GM13977 (cell line): Measurements from ENCODE around the gene TMEM117.

Experiments used
- DNase-seq: peaks from one replicate; pipeline ENCODE4 v3.0.0; 2012; ENCODE audit warnings: low spot score
- in situ Hi-C: fragments of 300-500 bp; cut with MboI; formaldehyde crosslinking; loops from one replicate; pipeline ENCODE4 v1.12.0; 2022; ENCODE audit warnings: low sequenced_read_pairs, low pct_unique_long_range_greater_than_20kb, mixed read lengths, inconsistent platforms; ENCODE audit not compliant: unreplicated experiment
- TF ChIP-seq, protein P1 (sequence below): IDR thresholded peaks from 2 replicates; pipeline ENCODE4 v1.5.1; 2012; ENCODE audit warnings: mild to moderate bottlenecking, control low read depth; ENCODE audit not compliant: insufficient read depth; ENCODE audit errors: extremely low read depth, missing control alignments

TMEM117 gene

GRCh38 chr12:43805860-43806736 lies 29.8 kb upstream of the TMEM117 start, which contains the start of gene TWF1:
TWF1 (minus strand) TSS chr12:43806317; CDS start chr12:43806245, 72 bp downstream.
- in situ Hi-C loops: no loop called here
- peak; percentile 92 for DNase-seq
- TF ChIP-seq, protein P1, sequence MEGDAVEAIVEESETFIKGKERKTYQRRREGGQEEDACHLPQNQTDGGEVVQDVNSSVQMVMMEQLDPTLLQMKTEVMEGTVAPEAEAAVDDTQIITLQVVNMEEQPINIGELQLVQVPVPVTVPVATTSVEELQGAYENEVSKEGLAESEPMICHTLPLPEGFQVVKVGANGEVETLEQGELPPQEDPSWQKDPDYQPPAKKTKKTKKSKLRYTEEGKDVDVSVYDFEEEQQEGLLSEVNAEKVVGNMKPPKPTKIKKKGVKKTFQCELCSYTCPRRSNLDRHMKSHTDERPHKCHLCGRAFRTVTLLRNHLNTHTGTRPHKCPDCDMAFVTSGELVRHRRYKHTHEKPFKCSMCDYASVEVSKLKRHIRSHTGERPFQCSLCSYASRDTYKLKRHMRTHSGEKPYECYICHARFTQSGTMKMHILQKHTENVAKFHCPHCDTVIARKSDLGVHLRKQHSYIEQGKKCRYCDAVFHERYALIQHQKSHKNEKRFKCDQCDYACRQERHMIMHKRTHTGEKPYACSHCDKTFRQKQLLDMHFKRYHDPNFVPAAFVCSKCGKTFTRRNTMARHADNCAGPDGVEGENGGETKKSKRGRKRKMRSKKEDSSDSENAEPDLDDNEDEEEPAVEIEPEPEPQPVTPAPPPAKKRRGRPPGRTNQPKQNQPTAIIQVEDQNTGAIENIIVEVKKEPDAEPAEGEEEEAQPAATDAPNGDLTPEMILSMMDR: no peak

DNA sequence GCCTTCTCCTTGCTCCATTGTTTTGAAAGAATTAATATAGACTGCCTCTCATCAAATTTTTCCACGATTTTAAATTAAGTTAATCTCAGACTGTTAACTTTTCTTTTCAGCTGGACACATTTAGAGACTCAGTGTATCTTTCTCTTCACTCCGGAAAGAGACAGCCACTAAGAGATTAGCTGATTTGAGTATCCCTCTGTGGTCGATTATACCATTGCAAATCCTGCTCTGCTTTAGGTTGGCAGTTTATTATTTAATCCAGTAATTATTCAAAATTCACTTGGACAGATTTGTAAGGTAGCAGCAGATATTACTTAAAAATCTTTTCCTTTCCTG lies 29.2 kb upstream of the TMEM117 start:
- in situ Hi-C loops: no loop called here
- TF ChIP-seq, protein P1: no peak
- no peak for DNase-seq

- DNase-seq: no peak
- in situ Hi-C loops: no loop called here
- TF ChIP-seq, protein P1: no peak
These were observed 28.5 kb upstream of the TMEM117 start for GRCh38 chr12:43807386-43807785.

GRCh38 chr12:43812057-43812456 lies 23.8 kb upstream of the TMEM117 start:
- DNase-seq: no peak
- in situ Hi-C loops: no loop called here
- TF ChIP-seq, protein P1: no peak

DNA sequence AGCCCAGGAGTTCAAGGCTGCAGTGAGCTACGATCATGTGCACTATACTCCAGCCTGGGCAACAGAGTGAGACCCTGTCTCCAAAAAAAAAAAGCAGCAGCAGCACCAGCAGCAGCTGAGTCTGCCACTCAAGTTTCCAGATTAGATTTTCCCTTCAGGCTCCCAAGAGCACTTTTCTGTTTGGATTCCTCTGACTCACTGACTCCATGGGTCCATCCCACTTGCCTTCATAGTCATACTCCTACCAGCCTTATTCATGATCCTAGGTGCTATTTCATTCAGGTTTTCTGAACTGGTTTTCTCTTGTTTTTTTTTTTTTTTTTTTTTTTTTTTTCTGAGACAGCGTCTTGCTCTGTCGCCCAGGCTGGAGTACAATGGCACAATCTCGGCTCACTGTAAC lies 23.0 kb upstream of the TMEM117 start:
- no peak for DNase-seq
- in situ Hi-C loops: no loop called here
- TF ChIP-seq, protein P1: no peak

DNA sequence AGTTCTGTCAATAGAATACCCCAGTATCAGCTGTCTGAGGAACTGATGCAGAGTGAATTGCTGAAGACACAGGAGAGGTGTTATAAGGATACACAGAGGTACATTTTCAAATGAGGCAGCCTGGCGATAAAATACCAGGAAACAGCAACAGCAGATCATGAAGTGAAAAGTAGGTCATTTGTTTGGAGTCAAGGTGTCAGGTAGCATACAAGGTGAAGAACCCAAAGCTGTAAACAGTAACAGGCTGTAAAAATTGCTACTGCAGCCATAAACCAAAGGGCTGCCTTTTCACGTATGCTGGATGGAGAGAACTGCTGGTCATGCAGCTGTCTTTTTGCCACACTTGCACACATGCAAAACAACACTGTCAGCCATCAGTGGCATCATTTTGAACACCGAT lies 20.5 kb upstream of the TMEM117 start:
- TF ChIP-seq, protein P1: no peak
- no peak for DNase-seq
- in situ Hi-C loops: no loop called here
